ENCODE data around the gene LPP. TPM values are rescaled to one million over a fixed set of nuclear protein-coding genes. Genes with fewer than 3 reads are reported as not detected.

LPP gene
- total and polyA plus RNA-seq, 2 of the 13 experiments (the other 11 are each of a cell fraction or from before 2014, with no cell fraction given): 19.2 to 29.9 TPM

GRCh38 chr3:188739511-188739910 is 585.6 kb downstream of the LPP start (continued):
- TF ChIP-seq ZNF749 (CRISPR knock-in tag; IDR thresholded peaks at IDR 0.05; ENCODE audit: borderline replicate concordance) (no peak), ZNF737 (CRISPR knock-in tag; IDR thresholded peaks at IDR 0.05; ENCODE audit: borderline replicate concordance) (no peak), ZSCAN20 (CRISPR knock-in tag; IDR thresholded peaks at IDR 0.05; ENCODE audit: borderline replicate concordance) (no peak), SMARCC2 (IDR thresholded peaks at IDR 0.05) (no peak), TERF1 (CRISPR knock-in tag; IDR thresholded peaks at IDR 0.05) (no peak), KAT8 (CRISPR knock-in tag; IDR thresholded peaks at IDR 0.05) (no peak), SNAPC4 (CRISPR knock-in tag; IDR thresholded peaks at IDR 0.05) (no peak), KDM5B (CRISPR knock-in tag; IDR thresholded peaks at IDR 0.05; ENCODE audit: borderline replicate concordance) (no peak), GLMP (CRISPR knock-in tag; IDR thresholded peaks at IDR 0.05; ENCODE audit: borderline replicate concordance) (no peak), CENPT (CRISPR knock-in tag; IDR thresholded peaks at IDR 0.05; ENCODE audit: low read depth) (no peak)
